NCI-H1105 (cell line): ENCODE data around the gene ATP1B3.
"Not testable (repeated sequence)": the region's sequence is repeated elsewhere in the genome, so short reads cannot be mapped to it uniquely, and the experiment has no call there.

Experiments
- DNase-seq: peaks from one replicate; lab custom pipeline; 2025; lab: John Stamatoyannopoulos, UW

Gene ATP1B3

GRCh38 chr3:141909408-141909807, 33.0 kb downstream of the ATP1B3 start:
- DNase-seq, result no peak

- not testable (repeated sequence) for DNase-seq
Observed at GRCh38 chr3:141909986-141910385, 33.5 kb downstream of the ATP1B3 start.

GRCh38 chr3:141913150-141913811, 36.8 kb downstream of the ATP1B3 start:
- no peak for DNase-seq

- DNase-seq, result no peak
Observed at GRCh38 chr3:141914311-141914710, 37.9 kb downstream of the ATP1B3 start.

GRCh38 chr3:141915016-141915415, 38.6 kb downstream of the ATP1B3 start:
- DNase-seq, result no peak

- no peak for DNase-seq
Observed at GRCh38 chr3:141915766-141916165, 39.3 kb downstream of the ATP1B3 start.

- no peak for DNase-seq
Observed at GRCh38 chr3:141920701-141921100, 44.3 kb downstream of the ATP1B3 start.

- DNase-seq, result no peak
Observed at GRCh38 chr3:141921316-141921715, 44.9 kb downstream of the ATP1B3 start.

GRCh38 chr3:141925677-141926076, 49.2 kb downstream of the ATP1B3 start:
- DNase-seq, result not testable (repeated sequence)

- no peak for DNase-seq
Observed at GRCh38 chr3:141926929-141927328, 50.5 kb downstream of the ATP1B3 start.

- no peak for DNase-seq
Observed at GRCh38 chr3:141928631-141929270, 52.3 kb downstream of the ATP1B3 start.

- DNase-seq, result no peak
Observed at GRCh38 chr3:141929341-141929995, 53.0 kb downstream of the ATP1B3 start.

- DNase-seq, result no peak
Observed at GRCh38 chr3:141930801-141931200, 54.4 kb downstream of the ATP1B3 start.

- no peak for DNase-seq
Observed at GRCh38 chr3:141933421-141934300, 57.2 kb downstream of the ATP1B3 start.

GRCh38 chr3:141934354-141934753, 57.9 kb downstream of the ATP1B3 start:
- DNase-seq, result no peak

- DNase-seq, result no peak
Observed at GRCh38 chr3:141938011-141938500, 61.6 kb downstream of the ATP1B3 start.

GRCh38 chr3:141939759-141940158, 63.3 kb downstream of the ATP1B3 start:
- no peak for DNase-seq

GRCh38 chr3:141940194-141940776, 63.8 kb downstream of the ATP1B3 start:
- DNase-seq, result peak; percentile 93

- DNase-seq, result no peak
Observed at GRCh38 chr3:141941093-141941492, 64.7 kb downstream of the ATP1B3 start.

- DNase-seq, result no peak
Observed at GRCh38 chr3:141942006-141942405, 65.6 kb downstream of the ATP1B3 start.

GRCh38 chr3:141945726-141946485, 69.5 kb downstream of the ATP1B3 start:
- no peak for DNase-seq
